HG03135 (cell line): ENCODE results near the gene HOXB13.
"Not testable (repeated sequence)": the region's sequence is repeated elsewhere in the genome, so short reads cannot be mapped to it uniquely, and the experiment has no call there.

Experiments
- ATAC-seq: cut with Tn5 transposase; IDR thresholded peaks from one replicate; pipeline ENCODE4 v1.9.1; 2021; ENCODE audit warnings: mild to moderate bottlenecking, moderate library complexity; ENCODE audit not compliant: unreplicated experiment

The HOXB13 gene

GRCh38 chr17:48726916-48727286, 1.6 kb downstream of the HOXB13 start:
- no peak for ATAC-seq

- ATAC-seq, result no peak
Observed at GRCh38 chr17:48726114-48726915, 2.2 kb downstream of the HOXB13 start.

- no peak for ATAC-seq
Observed at GRCh38 chr17:48725288-48726064, 3.1 kb downstream of the HOXB13 start.

- ATAC-seq, result no peak
Observed at GRCh38 chr17:48725004-48725287, 3.6 kb downstream of the HOXB13 start.

- no peak for ATAC-seq
Observed at GRCh38 chr17:48724251-48725003, 4.1 kb downstream of the HOXB13 start.

- ATAC-seq, result no peak
Observed at GRCh38 chr17:48723423-48724250, 4.9 kb downstream of the HOXB13 start.

- ATAC-seq, result no peak
Observed at GRCh38 chr17:48722915-48723422, 5.6 kb downstream of the HOXB13 start, which contains the start of gene PRAC2. PRAC2 (plus strand) TSS chr17:48723185; CDS start chr17:48724411, 1,226 bp downstream.

- ATAC-seq, result no peak
Observed at GRCh38 chr17:48722201-48722907, 6.2 kb downstream of the HOXB13 start, which contains the start of gene PRAC1. PRAC1 (minus strand) TSS chr17:48722518; CDS start chr17:48722392, 126 bp downstream.

GRCh38 chr17:48721009-48721402, 7.5 kb downstream of the HOXB13 start:
- ATAC-seq, result no peak

- ATAC-seq, result no peak
Observed at GRCh38 chr17:48720266-48721008, 8.1 kb downstream of the HOXB13 start.

- no peak for ATAC-seq
Observed at GRCh38 chr17:48719642-48720265, 8.8 kb downstream of the HOXB13 start.

- ATAC-seq, result no peak
Observed at GRCh38 chr17:48718761-48719641, 9.5 kb downstream of the HOXB13 start.

- ATAC-seq, result no peak
Observed at GRCh38 chr17:48718227-48718760, 10.3 kb downstream of the HOXB13 start.

- ATAC-seq, result no peak
Observed at GRCh38 chr17:48717367-48718226, 11.0 kb downstream of the HOXB13 start.

GRCh38 chr17:48716549-48716948, 12.0 kb downstream of the HOXB13 start:
- ATAC-seq, result not testable (repeated sequence)
